ENCODE measurements around the gene CTSL. TPM values are rescaled to one million over a fixed set of nuclear protein-coding genes. Genes with fewer than 3 reads are reported as not detected.

CTSL gene
- total and polyA plus RNA-seq, 2 experiments from 2014 or later, result 34.5 to 35.3 TPM

- no peak for TF ChIP-seq CREB1 (CRISPR knock-in tag; IDR thresholded peaks at IDR 0.05; ENCODE audit: low read depth)
- TF ChIP-seq ZNF462 (CRISPR knock-in tag; IDR thresholded peaks at IDR 0.05), result no peak
- no peak for TF ChIP-seq ETS1 (IDR thresholded peaks at IDR 0.05)
- TF ChIP-seq ZNF114 (CRISPR knock-in tag; IDR thresholded peaks at IDR 0.05), result no peak
- TF ChIP-seq, protein P1, sequence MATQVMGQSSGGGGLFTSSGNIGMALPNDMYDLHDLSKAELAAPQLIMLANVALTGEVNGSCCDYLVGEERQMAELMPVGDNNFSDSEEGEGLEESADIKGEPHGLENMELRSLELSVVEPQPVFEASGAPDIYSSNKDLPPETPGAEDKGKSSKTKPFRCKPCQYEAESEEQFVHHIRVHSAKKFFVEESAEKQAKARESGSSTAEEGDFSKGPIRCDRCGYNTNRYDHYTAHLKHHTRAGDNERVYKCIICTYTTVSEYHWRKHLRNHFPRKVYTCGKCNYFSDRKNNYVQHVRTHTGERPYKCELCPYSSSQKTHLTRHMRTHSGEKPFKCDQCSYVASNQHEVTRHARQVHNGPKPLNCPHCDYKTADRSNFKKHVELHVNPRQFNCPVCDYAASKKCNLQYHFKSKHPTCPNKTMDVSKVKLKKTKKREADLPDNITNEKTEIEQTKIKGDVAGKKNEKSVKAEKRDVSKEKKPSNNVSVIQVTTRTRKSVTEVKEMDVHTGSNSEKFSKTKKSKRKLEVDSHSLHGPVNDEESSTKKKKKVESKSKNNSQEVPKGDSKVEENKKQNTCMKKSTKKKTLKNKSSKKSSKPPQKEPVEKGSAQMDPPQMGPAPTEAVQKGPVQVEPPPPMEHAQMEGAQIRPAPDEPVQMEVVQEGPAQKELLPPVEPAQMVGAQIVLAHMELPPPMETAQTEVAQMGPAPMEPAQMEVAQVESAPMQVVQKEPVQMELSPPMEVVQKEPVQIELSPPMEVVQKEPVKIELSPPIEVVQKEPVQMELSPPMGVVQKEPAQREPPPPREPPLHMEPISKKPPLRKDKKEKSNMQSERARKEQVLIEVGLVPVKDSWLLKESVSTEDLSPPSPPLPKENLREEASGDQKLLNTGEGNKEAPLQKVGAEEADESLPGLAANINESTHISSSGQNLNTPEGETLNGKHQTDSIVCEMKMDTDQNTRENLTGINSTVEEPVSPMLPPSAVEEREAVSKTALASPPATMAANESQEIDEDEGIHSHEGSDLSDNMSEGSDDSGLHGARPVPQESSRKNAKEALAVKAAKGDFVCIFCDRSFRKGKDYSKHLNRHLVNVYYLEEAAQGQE (IDR thresholded peaks at IDR 0.05; ENCODE audit: unreplicated experiment), result no peak
- TF ChIP-seq EZH2 (IDR thresholded peaks at IDR 0.05; ENCODE audit: low read depth, unreplicated experiment), result no peak
- TF ChIP-seq STAT1 (IDR thresholded peaks at IDR 0.05; ENCODE audit: unreplicated experiment), result no peak
- TF ChIP-seq EZH2phosphoT487 (IDR thresholded peaks at IDR 0.05; ENCODE audit: unreplicated experiment), result no peak
- no peak for TF ChIP-seq CTCF (conservative IDR thresholded peaks at IDR 0.05; ENCODE audit: low read depth in 2 of 2)
- TF ChIP-seq JUNB (IDR thresholded peaks at IDR 0.05; ENCODE audit: unreplicated experiment), result no peak
- TF ChIP-seq ZNF331 (CRISPR knock-in tag; IDR thresholded peaks at IDR 0.05; ENCODE audit: low read depth), result no peak
- no peak for TF ChIP-seq NANOG (IDR thresholded peaks at IDR 0.05; ENCODE audit: borderline replicate concordance)
- TF ChIP-seq POLR2AphosphoS5 (IDR thresholded peaks at IDR 0.05; ENCODE audit: low read depth), result no peak
- no peak overlapping the region for H3K27ac ChIP-seq (ENCODE audit: low read depth)
- no peaks in the 10 kb centered on the region for H4K20me1 ChIP-seq (replicated peaks; ENCODE audit: insufficient read depth)
- H3K4me1 Mint-ChIP-seq, result peaks cover 21% of the 10 kb centered on the region
- H3K79me2 ChIP-seq (replicated peaks; ENCODE audit: insufficient read depth), result no peaks in the 10 kb centered on the region
- peaks cover 14% of the 10 kb centered on the region for H3K9me3 Mint-ChIP-seq
- H3F3A ChIP-seq (replicated peaks; ENCODE audit: low read depth), result no peaks in the 10 kb centered on the region
- H3K9me2 ChIP-seq (ENCODE audit: insufficient read depth), result no peaks in the 10 kb centered on the region; the same call in 1 of the 2 replicates
- no peak overlapping the region for H3K4me3 Mint-ChIP-seq
- H3K36me3 Mint-ChIP-seq (ENCODE audit: low read depth), result peaks cover 8% of the 10 kb centered on the region
- no peaks in the 10 kb centered on the region for H3K27me3 ChIP-seq (ENCODE audit: insufficient read depth)
- no peak overlapping the region for H3K4me2 ChIP-seq
- H3K4me3 ChIP-seq, result no peak overlapping the region
- H3K27ac Mint-ChIP-seq, result no peak overlapping the region
- H2AFZ ChIP-seq, result 0 out of 2 replicates have a peak overlapping the region, but pooled peaks have one; percentile 24
- H3K4me1 ChIP-seq (ENCODE audit: insufficient read depth), result peaks cover 10% of the 10 kb centered on the region
- no peaks in the 10 kb centered on the region for H3K27me3 Mint-ChIP-seq (ENCODE audit: insufficient read depth, low read depth, poor library complexity)
- ATAC-seq (no peak), DNase-seq (ENCODE audit: low spot score) (no peak)
- no peaks in the 10 kb centered on the region for H3K36me3 ChIP-seq (ENCODE audit: insufficient read depth)
These were observed 37.4 kb downstream of the CTSL start for GRCh38 chr9:87763286-87763685.
